Transverse colon (tissue), 4 donors: Measurements from ENCODE around the gene SLC15A2. TPM values are rescaled to one million over a fixed set of nuclear protein-coding genes. Genes with fewer than 3 reads are reported as not detected.

ENCODE experiments used
- DNase-seq: peaks from one replicate; pipeline ENCODE4 v3.0.0-alpha.2; 2019
- H3K27ac ChIP-seq, 4 donors: fragments of 200-600 bp; sonication (generic); 2 replicates each; pipeline ENCODE4 v1.5.1; 2016 to 2018; ENCODE audit warnings: inconsistent platforms in 4 of 4
- H3K27me3 ChIP-seq: fragments of 200-600 bp; sonication (generic); 2 replicates; pipeline ENCODE4 v1.5.1; 2017; ENCODE audit warnings: inconsistent platforms
- H3K36me3 ChIP-seq, 4 donors: fragments of 200-600 bp; sonication (generic); 2 replicates each; pipeline ENCODE4 v1.5.1; 2017 to 2019; ENCODE audit warnings: inconsistent platforms in 4 of 4
- H3K4me1 ChIP-seq, 4 donors: fragments of 200-600 bp; sonication (generic); 2 replicates each; pipeline ENCODE4 v1.5.1; 2017 to 2020; ENCODE audit warnings: inconsistent platforms in 4 of 4
- H3K4me3 ChIP-seq, 4 donors: fragments of 200-600 bp; sonication (generic); 1 replicate in 1 of 4; 2 replicates in 3 of 4; pipeline versions ENCODE4 v1.5.1 to v1.6.1; 2017 to 2019; ENCODE audit warnings: inconsistent platforms in 4 of 4
- H3K9me3 ChIP-seq, 2 donors: fragments of 200-600 bp; sonication (generic); 2 replicates each; pipeline ENCODE4 v1.5.1; 2017 to 2019; ENCODE audit warnings: inconsistent platforms in 2 of 2
- CTCF ChIP-seq, 5 experiments: fragments of 200-600 bp in 3 of 5; fragments of 450-650 bp in 2 of 5; sonication (generic) in 3 of 5; IDR thresholded peaks; 1 replicate in 2 of 5; 2 replicates in 3 of 5; pipeline ENCODE4 v1.5.1; 2016 to 2017; ENCODE audit warnings: antibody characterized with exemption in 5 of 5, inconsistent platforms in 3 of 5, mild to moderate bottlenecking in 2 of 5, moderate library complexity in 1 of 5
- EP300 ChIP-seq: sonication (generic); formaldehyde crosslinking; IDR thresholded peaks from one replicate; pipeline ENCODE4 v1.6.1; 2017; ENCODE audit warnings: antibody characterized with exemption, low read depth
- POLR2A ChIP-seq: fragments of 450-650 bp; IDR thresholded peaks from one replicate; pipeline ENCODE4 v1.6.1; 2016; ENCODE audit warnings: antibody characterized with exemption, mild to moderate bottlenecking, moderate library complexity
- POLR2AphosphoS5 ChIP-seq, 3 donors: sonication (generic); formaldehyde crosslinking; IDR thresholded peaks; one replicate each; pipeline ENCODE4 v1.6.1; 2016; ENCODE audit warnings: antibody characterized with exemption in 3 of 3
- WGBS, 2 donors: methylation state at CpG; one replicate each; pipeline ENCODE4 v1.1.5; 2018; ENCODE audit warnings: low coverage in 1 of 2; 5-methylcytosine and 5-hydroxymethylcytosine counted together
- in situ Hi-C, 4 donors: fragments of 200-750 bp; cut with MboI; loops; one replicate each; pipeline versions ENCODE4 v1.15.0 to v1.15.1; 2017; ENCODE audit warnings: low sequenced_read_pairs in 3 of 4, low pct_ligation_motif_present in 1 of 4, low pct_unique_long_range_greater_than_20kb in 1 of 4
- intact Hi-C: fragments of 100-400 bp; cut with DNase I; formaldehyde crosslinking; loops from one replicate; pipeline ENCODE4 v1.15.1; 2023; ENCODE audit warnings: low total_unique reads
- total RNA-seq, 4 donors: library from RNA; depleted of rRNA; stranded (reverse); fragments of >200 nt; gene quantifications; one replicate each; pipeline ENCODE4 v1.1.0, GENCODE V29; 2016

The SLC15A2 gene
- total RNA-seq, 4 donors from 2014 or later = 1.1 to 5.6 (median 2.7) TPM

- intact Hi-C loops (no loop called here), in situ Hi-C loops (no loop called here)
- TF ChIP-seq POLR2AphosphoS5 (IDR thresholded peaks at IDR 0.05) (no peak), EP300 (no peak), CTCF (IDR thresholded peaks at IDR 0.05) (no peak), POLR2A (no peak)
- peak overlapping the region in 1 of 4 donors; percentile 9 for H3K27ac ChIP-seq
- no peaks in the 10 kb centered on the region for H3K4me1 ChIP-seq
- H3K36me3 ChIP-seq = no peaks in the 10 kb centered on the region
- no peak for DNase-seq
- H3K9me3 ChIP-seq = peaks cover under 1 to 5% of the 10 kb centered on the region in 2 donors
- no peak overlapping the region for H3K4me3 ChIP-seq
- no peaks in the 10 kb centered on the region for H3K27me3 ChIP-seq
- WGBS, 2 donors = 88 to 90% methylated on average over 2 of the region's 2 CpGs
These were observed 63.6 kb downstream of the SLC15A2 start for GRCh38 chr3:121957674-121958415.

- no peak for TF ChIP-seq POLR2AphosphoS5 (IDR thresholded peaks at IDR 0.05)
- no peak for TF ChIP-seq EP300
- no peak for TF ChIP-seq POLR2A
- TF ChIP-seq CTCF (IDR thresholded peaks at IDR 0.05) = no peak
- H3K36me3 ChIP-seq = no peaks in the 10 kb centered on the region
- H3K4me1 ChIP-seq = no peaks in the 10 kb centered on the region
- 69 to 80% methylated on average over 1 to 3 of the region's 3 CpGs for WGBS, 2 donors
- no peak overlapping the region for H3K27ac ChIP-seq
- intact Hi-C loops (no loop called here), in situ Hi-C loops (no loop called here)
- no peak overlapping the region for H3K4me3 ChIP-seq
- no peaks in the 10 kb centered on the region for H3K27me3 ChIP-seq
- H3K9me3 ChIP-seq = no peaks in the 10 kb centered on the region
- no peak for DNase-seq
These were observed 64.6 kb downstream of the SLC15A2 start for GRCh38 chr3:121958801-121959200.

- Histone ChIP-seq H3K4me3 (no peak overlapping the region), H3K9me3 (no peaks in the 10 kb centered on the region), H3K36me3 (no peaks in the 10 kb centered on the region), H3K27me3 (no peaks in the 10 kb centered on the region), H3K27ac (no peak overlapping the region), H3K4me1 (no peaks in the 10 kb centered on the region)
- intact Hi-C loops (no loop called here), in situ Hi-C loops (no loop called here)
- TF ChIP-seq CTCF (IDR thresholded peaks at IDR 0.05) (no peak), EP300 (no peak), POLR2A (no peak)
- DNase-seq = no peak
These were observed 67.1 kb downstream of the SLC15A2 start for GRCh38 chr3:121961283-121961682.

- H3K27ac ChIP-seq = no peak overlapping the region
- H3K4me3 ChIP-seq = no peak overlapping the region
- in situ Hi-C loops = no loop called here
- TF ChIP-seq POLR2AphosphoS5 (IDR thresholded peaks at IDR 0.05) = no peak
- TF ChIP-seq CTCF (IDR thresholded peaks at IDR 0.05) = no peak
- TF ChIP-seq EP300 = no peak
- no peak for TF ChIP-seq POLR2A
- H3K9me3 ChIP-seq = no peaks in the 10 kb centered on the region
- no peaks in the 10 kb centered on the region for H3K27me3 ChIP-seq
- intact Hi-C loops = no loop called here
- no peaks in the 10 kb centered on the region for H3K4me1 ChIP-seq
- no peak for DNase-seq
- H3K36me3 ChIP-seq = no peaks in the 10 kb centered on the region
These were observed 68.2 kb downstream of the SLC15A2 start for GRCh38 chr3:121962443-121962842.
